NCI-H1417 treated with DMSO at 0.1 percent for 48 hours (cell line): ENCODE results near the gene TCEANC.
A peak's percentile ranks its signal among the peaks of the same experiment; 100 is the strongest.
"Not testable (repeated sequence)": the region's sequence is repeated elsewhere in the genome, so short reads cannot be mapped to it uniquely, and the experiment has no call there.

Experiments used
- DNase-seq: peaks from one replicate; lab custom pipeline; 2025; lab: John Stamatoyannopoulos, UW

Gene TCEANC

DNA sequence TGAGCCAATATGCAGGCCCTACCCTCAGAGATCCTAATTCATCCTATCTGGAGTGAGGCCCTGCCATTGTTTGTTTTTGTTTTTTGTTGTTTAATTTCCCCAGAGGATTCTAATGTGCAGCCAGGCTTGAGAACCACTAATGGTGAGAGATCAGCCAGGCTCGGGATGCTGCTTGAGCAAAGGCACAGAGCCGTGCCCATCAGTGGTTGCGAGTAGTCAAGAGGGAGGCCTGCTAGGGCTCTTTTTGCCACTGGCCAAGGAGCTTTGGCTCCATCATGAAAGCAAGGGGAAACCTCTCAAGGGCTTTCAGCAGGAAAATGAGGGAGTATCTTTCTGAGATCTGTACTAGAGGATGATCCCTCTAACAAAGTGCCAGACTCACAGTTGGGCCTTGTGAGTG lies 2.7 kb downstream of the TCEANC start:
- DNase-seq, result no peak

DNA sequence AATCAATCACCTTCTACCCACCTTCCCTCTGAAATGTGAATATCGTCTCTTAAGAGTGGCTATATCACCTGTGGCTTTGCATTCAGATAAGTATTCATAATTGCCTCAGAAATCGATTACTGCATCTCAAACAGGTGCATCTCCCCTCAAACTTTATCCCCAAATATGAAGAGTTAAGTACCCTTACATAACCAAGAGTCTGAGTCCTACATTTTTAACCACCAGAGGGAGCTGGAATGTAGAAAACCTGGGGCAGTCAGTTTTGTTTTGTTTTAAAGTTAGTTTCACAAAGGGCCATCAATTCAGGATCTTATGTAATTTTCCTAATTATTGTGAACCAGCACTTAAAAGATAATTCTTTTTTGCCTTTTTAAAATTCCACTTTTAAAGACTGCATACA lies 5.7 kb downstream of the TCEANC start:
- no peak for DNase-seq

DNA sequence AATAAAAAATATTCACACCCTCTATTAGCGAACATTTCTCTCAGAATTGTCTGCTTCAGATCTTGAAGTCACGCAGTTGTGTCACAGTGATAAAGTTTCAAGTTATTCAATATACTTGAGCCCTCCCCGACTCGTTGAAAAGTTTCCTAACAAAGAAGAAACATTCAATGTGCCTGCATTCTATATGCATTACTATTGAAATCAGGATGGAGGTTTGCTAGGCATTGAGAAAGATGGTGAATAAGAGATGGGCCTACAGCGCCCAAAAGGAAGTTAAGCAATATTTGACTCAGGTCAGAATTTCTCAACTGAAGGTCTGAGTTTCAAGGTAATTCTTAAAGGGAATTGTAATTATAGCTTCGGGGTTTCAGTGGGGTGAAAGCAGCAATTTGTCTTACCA lies 6.1 kb downstream of the TCEANC start:
- DNase-seq, result no peak

DNA sequence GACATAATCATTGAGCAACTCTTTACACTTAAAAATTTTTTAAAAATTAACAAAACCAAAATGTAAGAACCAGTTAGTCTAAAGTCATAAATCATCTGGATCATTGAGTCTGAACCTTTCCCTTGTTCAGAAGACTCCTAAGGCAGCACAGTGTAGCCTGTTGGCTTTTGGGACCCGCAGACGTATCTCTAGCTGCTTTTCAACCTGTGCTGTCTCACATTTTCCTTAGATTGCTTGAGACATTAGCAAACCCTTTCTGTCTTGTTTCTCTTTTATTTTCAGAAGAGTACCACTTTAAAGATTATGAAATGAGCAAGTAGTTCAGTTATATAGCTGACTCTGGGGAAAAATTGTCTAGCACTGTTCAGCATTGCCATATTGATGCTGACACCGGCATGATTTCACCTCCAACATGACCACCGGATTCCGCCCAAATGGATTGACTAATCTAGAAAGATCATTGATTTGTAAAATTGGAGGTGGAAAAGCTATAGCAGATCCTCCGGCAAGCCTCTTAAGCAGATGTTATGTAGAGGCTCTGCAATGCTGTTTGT lies 8.9 kb downstream of the TCEANC start:
- no peak for DNase-seq

DNA sequence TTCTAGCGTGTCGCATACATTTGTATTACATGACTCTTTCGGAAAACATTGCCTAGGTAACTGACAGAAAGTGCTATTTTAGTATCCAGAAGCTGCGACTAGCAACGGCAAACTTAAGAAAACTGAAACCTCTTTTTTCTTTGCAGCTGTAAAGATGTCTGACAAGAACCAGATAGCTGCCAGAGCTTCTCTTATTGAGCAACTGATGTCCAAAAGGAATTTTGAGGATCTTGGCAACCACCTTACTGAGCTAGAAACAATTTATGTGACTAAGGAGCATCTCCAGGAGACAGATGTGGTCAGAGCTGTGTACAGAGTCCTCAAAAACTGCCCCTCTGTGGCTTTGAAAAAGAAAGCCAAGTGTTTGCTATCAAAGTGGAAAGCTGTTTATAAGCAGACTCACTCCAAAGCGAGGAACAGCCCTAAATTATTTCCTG lies 9.4 kb downstream of the TCEANC start:
- DNase-seq, result no peak

DNA sequence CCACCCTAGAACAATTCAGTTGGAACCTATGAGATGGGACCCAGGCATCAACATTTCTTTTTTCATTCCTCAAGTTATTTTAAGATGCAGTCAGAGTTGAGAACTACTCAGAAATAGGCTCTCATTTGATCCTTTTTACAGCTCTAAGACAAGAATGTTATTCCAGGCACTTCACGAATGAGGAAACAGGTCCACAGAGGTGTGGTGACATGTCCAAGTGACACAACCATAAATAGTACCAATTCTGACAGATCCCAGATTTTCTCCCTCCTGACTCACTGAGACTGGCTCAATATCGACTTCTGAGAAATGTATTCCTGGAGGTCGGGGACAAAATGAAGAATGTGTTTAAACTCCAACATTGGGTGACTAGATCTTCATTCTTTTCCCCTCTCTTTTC lies 11.1 kb downstream of the TCEANC start:
- no peak for DNase-seq

DNA sequence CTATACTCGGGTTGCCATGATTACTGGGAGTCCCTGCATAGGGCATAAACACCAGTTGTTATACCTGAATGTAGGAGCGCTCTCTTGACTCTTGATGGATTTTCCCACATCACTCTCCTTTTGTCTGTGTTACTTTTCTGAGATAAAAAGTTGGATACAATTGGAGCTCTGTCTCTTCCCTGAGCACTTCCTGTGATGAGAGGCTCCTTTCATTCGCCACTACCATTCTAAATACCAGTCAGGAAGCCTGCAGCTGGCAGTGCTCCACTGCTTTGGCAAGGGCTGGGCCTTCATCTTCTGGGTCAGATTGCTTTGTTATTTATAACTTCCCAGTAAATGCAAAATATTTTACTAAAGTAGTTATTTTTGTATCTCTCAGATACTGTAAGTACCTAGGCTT lies 13.9 kb downstream of the TCEANC start:
- no peak for DNase-seq

DNA sequence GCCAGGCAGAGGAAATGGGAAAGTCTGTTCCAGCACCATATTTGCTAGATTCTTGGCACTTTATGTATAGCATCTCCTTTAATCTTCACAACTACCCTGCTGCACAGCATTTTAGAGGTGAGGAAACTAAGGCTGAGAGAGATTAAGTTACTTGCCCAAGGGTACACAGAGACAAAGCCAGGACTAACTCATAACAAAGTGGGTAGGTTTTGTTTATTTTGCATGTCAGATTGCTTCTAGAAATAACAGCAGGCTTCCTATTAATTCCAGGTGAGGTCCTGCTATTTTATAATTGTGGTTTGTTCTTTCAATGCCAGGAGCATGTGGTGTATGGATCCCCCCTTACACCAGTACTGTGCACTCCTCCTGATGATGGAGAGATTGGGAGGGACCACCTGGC lies 15.0 kb downstream of the TCEANC start:
- DNase-seq, result no peak

DNA sequence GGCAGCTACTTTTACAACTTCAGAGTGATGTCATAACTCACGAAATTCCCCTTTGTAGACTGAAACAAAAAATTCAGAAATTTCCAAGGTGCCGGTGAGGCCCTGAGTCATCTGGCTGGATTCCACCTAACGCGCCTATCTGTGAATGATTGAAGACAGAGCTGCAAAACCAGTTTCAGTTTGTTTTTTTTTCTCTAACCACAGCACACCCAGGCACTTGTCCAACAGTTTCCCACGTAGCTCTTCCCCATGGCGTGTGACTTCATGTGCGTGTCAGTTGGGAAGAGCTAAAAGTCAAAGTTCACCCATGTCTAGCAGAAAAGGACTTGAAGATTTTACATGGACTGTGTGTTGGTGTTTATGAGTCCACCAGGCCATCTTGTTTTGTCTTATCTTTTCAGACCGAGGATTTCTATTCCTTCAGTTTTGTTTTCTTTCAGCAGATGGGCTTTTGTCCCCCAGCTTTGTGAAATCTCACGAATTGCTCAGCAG lies 16.4 kb downstream of the TCEANC start:
- no peak for DNase-seq

DNA sequence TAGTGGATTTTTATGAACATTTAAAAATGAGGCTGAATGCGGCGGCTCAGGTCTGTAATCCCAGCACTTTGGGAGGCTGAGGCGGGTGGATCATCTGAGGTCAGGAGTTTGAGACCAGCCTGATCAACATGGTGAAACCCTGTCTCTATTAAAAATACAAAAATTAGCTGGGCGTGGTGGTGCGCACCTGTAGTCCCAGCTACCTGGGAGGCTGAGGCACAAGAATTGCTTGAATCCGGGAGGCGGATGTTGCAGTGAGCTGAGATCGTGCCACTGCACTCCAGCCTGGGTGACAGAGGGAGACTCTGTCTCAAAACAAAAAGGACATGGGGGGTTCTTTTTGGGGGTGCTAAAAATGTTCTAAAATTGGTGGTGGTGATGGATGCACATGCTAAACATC lies 16.8 kb downstream of the TCEANC start:
- not testable (repeated sequence) for DNase-seq

DNA sequence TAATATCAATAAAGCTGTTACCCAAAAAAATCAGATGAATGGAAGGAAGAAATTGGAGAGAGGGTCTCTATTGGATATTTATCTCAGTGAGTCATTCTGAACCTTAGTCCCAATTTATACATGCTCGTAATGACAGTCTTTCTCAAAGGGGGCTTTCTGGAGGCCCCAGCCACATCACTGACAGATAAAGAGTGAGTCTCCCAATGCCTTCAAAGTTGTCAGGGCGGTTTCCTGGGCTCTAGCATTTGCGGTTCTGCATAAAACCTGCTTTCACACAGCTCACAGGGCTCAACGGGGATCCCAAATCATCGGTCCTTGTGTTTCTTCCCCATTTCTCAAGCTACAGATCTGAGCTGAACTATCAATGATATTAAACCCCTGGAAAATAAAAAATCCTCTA lies 17.3 kb downstream of the TCEANC start:
- DNase-seq, result no peak

DNA sequence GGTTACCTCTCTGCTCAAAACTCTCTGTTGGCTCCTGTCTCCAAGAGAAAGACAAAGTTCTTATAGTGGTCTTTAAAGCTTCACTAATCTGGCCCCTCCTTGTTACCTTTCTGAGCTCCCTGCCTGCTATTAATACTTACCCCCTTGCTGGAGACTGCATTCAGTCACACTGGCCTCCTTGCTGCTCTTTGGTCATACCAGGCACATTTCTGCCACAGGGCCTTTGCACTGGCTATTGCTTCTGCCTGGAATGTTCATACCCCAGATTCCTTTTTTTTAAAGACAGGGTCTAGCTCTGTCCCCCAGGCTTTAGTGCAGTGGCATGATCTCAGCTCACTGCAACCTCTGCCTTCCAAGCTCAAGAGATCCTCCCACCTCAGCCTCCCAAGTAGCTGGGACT lies 20.1 kb downstream of the TCEANC start:
- DNase-seq, result no peak

DNA sequence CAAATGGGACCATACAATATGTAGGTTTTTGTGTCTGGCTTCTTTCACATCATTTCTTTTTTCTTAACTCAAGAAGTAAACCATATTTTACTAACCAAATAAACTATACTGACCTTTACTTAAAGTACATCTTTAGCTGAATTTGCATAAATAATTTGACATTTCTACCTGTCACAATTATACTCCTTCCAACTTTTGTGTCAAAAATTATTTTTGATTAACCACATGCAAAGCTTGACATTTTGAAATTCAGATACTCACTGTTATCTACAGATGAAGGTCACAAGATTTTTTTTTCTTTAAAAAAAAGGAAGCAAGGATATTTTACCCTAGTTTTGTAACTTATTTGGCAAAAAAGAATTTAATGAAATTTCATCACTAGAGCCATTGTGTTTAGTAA lies 23.9 kb downstream of the TCEANC start:
- no peak for DNase-seq

DNA sequence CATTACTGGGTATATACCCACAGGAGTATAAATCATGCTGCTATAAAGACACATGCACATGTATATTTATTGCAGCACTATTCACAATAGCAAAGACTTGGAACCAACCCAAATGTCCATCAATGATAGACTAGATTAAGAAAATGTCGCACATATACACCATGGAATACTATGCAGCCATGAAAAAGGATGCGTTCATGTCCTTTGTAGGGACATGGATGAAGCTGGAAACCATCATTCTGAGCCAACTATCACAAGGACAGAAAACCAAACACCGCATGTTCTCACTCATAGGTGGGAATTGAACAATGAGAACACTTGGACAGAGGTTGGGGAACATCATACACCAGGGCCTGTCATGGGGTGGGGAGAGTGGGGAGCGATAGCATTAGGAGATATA lies 26.8 kb downstream of the TCEANC start:
- not testable (repeated sequence) for DNase-seq

DNA sequence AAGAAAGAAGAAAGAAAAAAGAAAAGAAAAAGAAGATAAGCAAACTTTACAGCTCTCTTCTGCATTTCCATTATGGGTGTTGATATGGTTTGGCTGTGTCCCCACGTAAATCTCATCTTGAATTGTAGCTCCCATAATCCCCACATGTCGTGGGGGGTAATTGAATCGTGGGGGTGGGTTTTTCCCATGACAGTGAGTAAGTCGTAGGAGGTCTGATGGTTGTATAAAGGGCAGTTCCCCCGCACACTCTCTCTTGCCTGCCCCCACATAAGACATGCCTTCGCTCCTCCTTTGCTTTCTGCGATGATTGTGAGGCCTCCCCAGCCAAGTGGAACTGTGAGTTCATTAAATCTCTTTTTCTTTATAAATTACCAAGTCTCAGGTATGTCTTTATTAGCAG lies 28.7 kb downstream of the TCEANC start:
- no peak for DNase-seq

DNA sequence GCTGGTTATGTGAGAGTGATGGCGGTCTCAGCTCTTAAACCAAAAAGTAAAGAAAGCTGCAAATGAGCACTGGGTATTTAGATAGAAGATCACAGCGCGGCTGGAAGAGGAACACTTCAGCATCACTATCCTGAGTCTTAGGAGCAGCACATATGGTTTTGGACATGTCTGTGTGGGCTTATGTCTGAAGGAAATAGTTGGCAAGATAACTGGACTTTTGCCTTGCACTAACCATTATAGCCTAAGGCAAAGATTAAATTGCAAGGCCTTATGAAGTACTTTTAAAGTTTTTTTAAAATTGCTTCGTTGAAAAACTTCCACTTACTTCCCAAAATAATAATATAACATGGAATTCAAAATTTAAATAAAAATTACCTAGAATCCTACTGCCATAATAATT lies 31.4 kb downstream of the TCEANC start:
- DNase-seq, result no peak

DNA sequence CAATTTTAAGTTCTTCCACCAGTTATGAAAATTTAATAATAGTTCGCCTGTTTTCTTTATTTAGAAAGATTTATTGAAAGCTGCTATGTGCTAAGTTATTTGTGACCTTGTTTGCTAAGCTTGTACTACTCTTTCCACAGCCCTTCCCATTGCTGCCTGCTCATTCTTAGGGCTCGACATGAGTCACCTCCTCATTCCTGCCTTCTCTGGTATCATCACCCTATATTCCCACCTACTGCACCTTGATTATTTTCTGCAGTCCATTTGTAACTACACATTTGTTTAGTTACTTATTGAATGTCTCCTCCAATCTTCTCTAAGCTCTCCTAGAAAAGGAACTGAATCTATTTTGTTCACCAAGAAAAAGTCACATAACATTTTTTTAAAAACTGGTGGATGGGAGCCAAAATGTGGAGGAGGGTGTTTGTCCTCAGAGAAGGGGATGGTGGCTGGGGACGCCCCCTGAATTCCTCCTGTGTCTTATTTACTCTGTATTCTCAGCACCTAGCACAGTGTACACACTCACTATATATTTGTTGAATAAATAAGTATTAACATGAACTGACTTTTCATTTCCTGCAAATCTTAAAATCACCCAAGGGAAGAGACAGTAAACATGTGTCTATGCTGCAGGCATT lies 32.3 kb downstream of the TCEANC start:
- DNase-seq, result no peak

DNA sequence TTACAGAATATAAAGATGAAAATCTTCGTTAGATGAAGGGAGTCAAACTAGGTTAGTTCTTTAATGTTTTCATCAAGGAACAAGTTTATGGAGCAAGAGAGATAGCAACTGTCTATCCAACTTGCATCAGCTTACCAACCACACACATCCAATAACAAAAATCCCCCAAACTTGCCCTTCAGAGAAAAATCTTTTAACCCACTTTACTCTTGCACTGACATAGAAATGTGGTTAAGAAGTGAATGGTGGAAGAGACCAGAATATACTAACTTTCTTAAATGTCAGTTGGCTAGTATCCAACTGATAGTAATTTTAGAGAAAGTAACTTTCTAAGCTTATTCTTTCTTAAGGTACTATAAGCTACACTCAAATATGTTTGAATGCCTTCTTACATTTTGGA lies 34.3 kb downstream of the TCEANC start:
- no peak for DNase-seq

DNA sequence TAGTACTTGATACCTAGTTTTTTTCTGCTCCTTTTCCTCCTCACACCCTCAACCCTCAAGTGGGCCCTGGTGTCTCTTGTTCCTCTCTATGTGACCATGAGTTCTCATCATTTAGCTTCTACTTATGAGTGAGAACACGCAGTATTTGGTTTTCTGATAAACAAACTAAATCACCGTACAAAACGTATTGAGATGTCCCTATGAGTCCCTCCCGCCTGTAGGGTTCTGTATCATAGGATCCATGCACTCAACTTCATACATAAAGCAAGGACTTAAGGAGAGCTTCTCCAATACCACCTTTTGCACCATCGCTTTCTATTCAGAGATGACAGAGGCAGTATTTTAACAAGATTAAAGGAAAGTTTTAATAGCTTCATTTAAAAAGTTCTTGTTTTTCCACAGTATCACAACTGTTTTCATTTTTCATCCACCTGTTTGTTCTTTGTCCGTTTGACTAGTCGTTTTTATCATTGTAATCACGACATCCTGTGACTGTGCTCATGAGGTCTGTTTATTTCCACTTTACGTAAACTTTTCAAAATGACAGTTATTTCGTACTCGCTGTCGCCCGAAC lies 35.5 kb downstream of the TCEANC start:
- DNase-seq, result no peak

DNA sequence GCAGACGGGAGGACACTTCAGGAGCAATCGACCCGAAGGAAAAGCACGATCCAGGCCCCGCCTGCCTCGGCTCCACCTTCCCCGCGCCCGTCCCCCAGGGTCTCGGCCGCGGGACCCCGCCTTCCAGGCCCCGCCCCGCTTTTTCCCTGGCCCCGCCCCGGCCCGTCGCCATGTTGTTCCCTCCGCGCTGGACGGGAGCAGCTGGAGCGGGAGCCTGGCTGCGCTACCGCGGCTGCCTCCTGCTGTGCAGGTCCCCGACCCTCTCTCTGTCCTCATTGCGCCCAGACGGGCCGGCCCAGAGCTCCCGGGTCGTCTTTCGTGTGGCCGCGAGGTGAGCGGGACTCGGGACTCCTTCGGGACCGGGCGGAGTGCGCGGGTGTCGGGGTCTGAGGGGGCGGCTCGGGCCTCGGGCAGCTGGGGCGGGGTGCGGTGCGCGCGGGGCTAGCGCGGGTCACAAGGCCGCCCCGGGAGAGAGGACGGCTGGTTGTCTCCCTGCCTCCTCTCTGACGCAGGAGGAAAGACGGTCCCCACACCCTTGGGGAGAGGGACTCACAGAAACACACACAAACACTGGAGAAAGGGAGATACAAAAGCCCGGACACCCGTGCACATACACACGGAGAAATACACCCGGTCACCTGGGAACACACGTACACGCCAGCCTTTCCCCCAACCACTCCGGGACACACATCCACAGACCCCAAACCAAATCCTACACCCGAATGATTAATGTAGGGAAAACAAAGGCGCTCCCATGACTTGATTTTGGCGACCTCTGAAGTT lies 36.2 kb downstream of the TCEANC start, which contains the start of gene RAB9A:
Gene RAB9A (plus strand): TSS at position 171 of the 783 bp plus-strand sequence. CDS start 19,619 bp downstream, outside the sequence.
- peak; percentile 44 for DNase-seq

DNA sequence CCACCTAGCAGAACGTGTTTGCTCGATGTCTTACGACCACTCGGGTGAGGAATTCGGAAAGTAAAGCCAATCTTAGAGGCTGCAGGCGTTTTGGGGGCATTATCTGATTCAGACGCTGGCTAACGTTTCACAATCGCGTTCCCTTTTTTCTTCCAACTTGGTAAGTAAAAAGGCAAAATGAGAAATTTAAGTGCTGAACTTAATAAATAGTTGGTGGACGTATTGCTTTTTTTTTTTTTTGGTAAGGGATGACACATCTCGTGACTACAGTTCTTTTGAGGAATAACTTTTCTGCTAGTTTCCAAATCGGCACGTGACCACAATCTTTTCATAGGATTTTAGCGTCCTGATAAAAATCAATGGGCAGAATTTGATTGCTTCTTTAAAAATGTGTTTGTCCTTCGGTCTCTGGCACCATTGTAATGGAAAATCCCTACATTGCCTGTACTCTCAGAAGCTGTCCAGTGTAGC lies 36.8 kb downstream of the TCEANC start:
- no peak for DNase-seq

DNA sequence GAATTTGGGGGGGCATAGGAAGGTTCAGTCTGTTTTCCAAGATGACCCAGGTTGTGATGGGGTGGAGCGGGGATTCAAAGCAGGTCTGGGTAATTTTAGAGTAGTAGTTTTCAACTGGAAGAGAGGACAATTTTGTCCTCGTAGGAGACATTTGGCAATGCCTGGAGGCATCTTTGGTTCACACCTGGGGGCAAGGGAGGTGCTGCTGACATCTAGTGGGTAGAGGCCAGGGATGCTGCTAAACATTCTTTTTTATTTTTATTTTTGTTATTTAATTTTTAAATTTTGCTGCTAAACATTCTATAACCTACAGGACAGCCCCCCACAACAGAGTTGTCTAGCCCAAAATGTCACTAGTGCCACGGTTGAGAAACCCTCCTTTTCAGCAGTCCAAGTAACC lies 37.9 kb downstream of the TCEANC start:
- no peak for DNase-seq
